Activated CD4-positive, alpha-beta T cell treated with anti-CD3 and anti-CD28 coated beads, Interleukin-2, amount 10 ng/mL, durations not matched to agents 24 days and 14 days (primary cell): ENCODE results near the gene MAP4K4. TPM values are rescaled to one million over a fixed set of nuclear protein-coding genes. Genes with fewer than 3 reads are reported as not detected.
"Not testable (repeated sequence)": the region's sequence is repeated elsewhere in the genome, so short reads cannot be mapped to it uniquely, and the experiment has no call there.

Source experiments
- DNase-seq: peaks from one replicate; pipeline ENCODE4 v3.0.0; 2022
- H3K27ac Mint-ChIP-seq: one replicate; pipeline ENCODE4 v1.8.0; 2022; ENCODE audit warnings: mild to moderate bottlenecking, mixed read lengths
- H3K27me3 Mint-ChIP-seq: one replicate; pipeline ENCODE4 v1.8.0; 2022; ENCODE audit warnings: mixed read lengths
- H3K36me3 Mint-ChIP-seq: one replicate; pipeline ENCODE4 v1.8.0; 2022; ENCODE audit warnings: low read depth, mild to moderate bottlenecking, mixed read lengths
- H3K4me1 Mint-ChIP-seq: one replicate; pipeline ENCODE4 v1.8.0; 2021; ENCODE audit warnings: mixed read lengths
- H3K4me3 Mint-ChIP-seq: one replicate; pipeline ENCODE4 v1.8.0; 2022; ENCODE audit warnings: mild to moderate bottlenecking, moderate library complexity, mixed read lengths
- H3K9me3 Mint-ChIP-seq: one replicate; pipeline ENCODE4 v1.8.0; 2021; ENCODE audit warnings: mixed read lengths
- intact Hi-C: fragments of 100-400 bp; cut with micrococcal nuclease; formaldehyde crosslinking; loops from one replicate; pipeline ENCODE4 v1.15.1; 2023
- total RNA-seq: library from RNA; stranded (reverse); gene quantifications from 2 replicates; pipeline ENCODE4 v1.2.3, GENCODE V29; 2022

The MAP4K4 gene
- total RNA-seq, 1 donor from 2014 or later: 42.6 TPM

DNA sequence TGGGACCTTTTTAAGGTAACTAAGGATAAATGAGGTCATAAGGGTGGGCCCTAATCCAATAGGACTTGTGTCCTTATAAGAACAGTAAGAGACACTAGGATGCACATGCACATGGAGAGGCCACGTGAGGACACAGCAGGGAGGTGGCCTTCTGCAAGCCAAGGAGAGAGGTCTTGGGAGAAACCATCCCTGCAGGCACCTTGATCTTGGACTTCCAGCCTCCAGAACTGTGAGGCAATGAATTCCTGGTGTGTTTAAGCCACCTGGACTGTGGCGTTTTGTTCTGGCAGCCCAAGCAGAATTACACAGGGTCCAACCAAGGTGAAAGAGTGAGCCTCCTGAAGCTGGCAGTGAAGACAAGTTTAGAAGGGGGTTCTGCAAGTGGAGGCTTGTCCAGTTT lies 204.7 kb downstream of the MAP4K4 start:
- intact Hi-C loops: loop anchor here (5.0 to 10.0 kb wide), 2 partner anchors 213 to 340 kb away; no protein-coding TSS in a partner anchor
- Mint-ChIP-seq H3K9me3 (peaks cover 41% of the 10 kb centered on the region), H3K4me1 (peaks cover 10% of the 10 kb centered on the region), H3K27ac (no peak overlapping the region), H3K27me3 (no peaks in the 10 kb centered on the region), H3K4me3 (no peak overlapping the region), H3K36me3 (peaks cover 15% of the 10 kb centered on the region)
- no peak for DNase-seq

DNA sequence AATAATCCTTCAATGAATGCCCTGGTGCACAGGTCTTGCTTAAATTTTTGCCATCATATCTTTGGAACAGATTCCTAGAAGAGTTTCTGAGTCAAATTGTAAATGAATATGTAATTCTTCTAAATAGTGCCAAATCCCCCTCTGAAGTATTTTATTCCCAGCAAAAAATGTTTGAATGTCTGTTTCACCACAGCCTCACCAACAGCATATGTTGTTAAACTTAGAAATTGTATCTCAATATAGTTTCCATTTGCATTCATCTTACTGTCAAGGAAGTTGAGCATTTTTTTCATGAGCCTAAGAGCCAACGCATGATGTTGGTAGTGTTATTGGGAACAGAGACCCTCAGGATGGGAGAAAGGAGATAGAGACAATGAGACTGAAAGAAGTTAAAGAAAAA lies 207.4 kb downstream of the MAP4K4 start:
- peaks cover 8% of the 10 kb centered on the region for H3K36me3 Mint-ChIP-seq
- H3K27me3 Mint-ChIP-seq: no peaks in the 10 kb centered on the region
- H3K9me3 Mint-ChIP-seq: peaks cover 47% of the 10 kb centered on the region
- H3K4me3 Mint-ChIP-seq: no peak overlapping the region
- H3K27ac Mint-ChIP-seq: no peak overlapping the region
- DNase-seq: no peak
- intact Hi-C loops: loop anchor here (5.0 to 10.0 kb wide), 2 partner anchors 210 to 337 kb away; no protein-coding TSS in a partner anchor
- peaks cover 8% of the 10 kb centered on the region for H3K4me1 Mint-ChIP-seq

DNA sequence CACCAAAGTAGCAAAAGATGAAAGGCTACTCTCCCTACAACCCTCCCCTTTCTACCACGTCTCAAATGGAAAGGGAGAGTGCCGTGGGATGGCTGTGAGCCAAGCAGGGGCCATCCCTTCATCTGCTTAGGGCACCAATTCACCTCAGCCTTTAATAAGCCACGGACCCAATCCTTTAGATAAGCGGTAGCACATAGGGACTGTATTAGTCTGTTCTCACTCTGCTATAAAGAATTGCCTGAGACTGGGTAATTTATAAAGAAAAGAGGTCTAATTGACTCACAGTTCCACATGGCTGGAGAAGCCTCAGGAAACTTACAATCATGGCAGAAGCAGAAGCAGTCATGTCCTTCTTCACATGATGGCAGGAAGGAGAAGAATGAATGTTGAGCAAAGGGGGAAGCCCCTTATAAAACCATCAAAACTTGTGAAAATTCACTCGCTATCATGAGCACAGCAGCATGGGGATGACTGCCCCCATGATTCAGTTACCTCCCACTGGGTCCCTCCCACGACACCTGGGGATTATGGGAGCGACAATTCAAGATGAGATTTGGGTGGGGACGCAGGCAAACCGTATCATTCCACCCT lies 208.3 kb downstream of the MAP4K4 start:
- intact Hi-C loops: loop anchor here (10.0 kb wide), 1 partner anchor 209 kb away; no protein-coding TSS in a partner anchor
- no peak overlapping the region for H3K4me3 Mint-ChIP-seq
- peak; percentile 20 for DNase-seq
- H3K36me3 Mint-ChIP-seq: peaks cover 6% of the 10 kb centered on the region
- H3K27me3 Mint-ChIP-seq: no peaks in the 10 kb centered on the region
- no peaks in the 10 kb centered on the region for H3K4me1 Mint-ChIP-seq
- peaks cover 51% of the 10 kb centered on the region for H3K9me3 Mint-ChIP-seq
- no peak overlapping the region for H3K27ac Mint-ChIP-seq

DNA sequence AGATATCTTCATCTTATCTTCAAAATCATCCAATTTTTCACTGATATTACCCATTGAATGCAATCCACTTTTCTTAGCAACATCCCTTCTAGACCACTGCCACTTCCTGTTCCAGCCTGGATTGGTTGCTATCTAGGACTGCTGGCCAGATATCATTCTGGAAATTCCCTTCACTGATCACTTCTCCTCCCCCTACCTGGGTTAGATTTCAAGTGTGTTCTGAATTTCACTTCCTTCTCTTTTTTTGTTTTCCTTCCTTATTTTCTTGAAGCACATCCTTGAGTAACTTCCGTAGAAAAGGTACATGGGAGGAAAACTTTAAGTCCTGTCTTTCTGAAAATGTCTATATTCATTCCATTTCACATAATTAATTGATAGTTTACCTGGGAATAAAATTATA lies 212.3 kb downstream of the MAP4K4 start:
- H3K4me3 Mint-ChIP-seq: no peak overlapping the region

DNA sequence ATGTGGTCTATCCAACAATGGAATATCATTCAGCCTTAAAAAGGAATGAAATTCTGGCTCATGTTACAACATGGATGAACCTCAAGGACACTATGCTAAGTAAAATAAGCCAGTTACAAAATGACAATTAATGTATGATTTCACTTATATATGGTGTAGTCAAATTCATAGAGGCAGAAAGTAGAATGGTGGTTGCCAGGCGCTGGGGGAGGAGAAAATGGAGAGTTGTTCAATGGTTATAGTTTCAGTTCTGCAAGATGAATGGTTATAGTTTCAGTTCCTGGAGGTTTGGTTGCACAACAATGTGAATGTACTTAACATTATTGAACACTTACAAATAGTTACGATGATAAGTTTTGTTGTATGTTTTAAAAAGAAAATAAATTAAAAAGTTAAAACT lies 215.0 kb downstream of the MAP4K4 start:
- Mint-ChIP-seq H3K4me3 (no peak overlapping the region), H3K27me3 (peaks cover 7% of the 10 kb centered on the region), H3K27ac (no peak overlapping the region)

More for the DNA sequence above, 212.3 kb downstream of the MAP4K4 start:
- Mint-ChIP-seq H3K27ac (no peak overlapping the region), H3K27me3 (no peaks in the 10 kb centered on the region), H3K9me3 (peaks cover 44% of the 10 kb centered on the region), H3K36me3 (peaks cover 10% of the 10 kb centered on the region), H3K4me1 (peaks cover 6% of the 10 kb centered on the region)
- intact Hi-C loops: loop anchor here (10.0 kb wide), 1 partner anchor 205 kb away; no protein-coding TSS in a partner anchor
- DNase-seq: no peak

DNA sequence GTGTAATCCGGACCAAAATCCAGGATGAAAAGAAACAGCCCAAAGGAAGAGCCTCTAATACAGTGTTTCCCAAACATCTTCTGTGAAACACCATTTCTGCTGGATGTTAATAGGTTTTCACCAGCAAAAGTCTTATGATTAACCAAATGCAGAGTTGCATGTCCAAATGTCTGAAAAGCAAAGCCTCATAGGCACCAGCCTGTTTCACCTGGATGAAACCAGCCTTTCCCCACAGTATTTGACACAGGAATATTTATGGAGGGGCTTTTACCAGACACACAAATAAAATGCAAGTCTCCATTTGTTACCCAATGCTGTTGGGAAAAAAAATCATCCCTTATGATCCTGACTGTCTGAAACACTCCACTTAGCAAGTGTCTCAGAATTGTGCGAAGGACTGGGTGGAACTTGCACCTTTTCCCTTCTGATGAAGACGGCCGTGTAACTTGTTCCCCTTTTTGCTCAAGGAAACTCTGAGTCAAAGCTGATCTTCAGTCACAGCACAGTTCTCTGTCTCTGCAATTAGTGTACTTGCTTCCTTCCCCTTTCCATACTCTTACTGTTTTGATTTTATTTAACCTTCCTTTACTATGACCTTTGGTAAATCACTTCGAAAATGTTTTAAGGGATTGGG lies 223.9 kb downstream of the MAP4K4 start:
- peaks cover 13% of the 10 kb centered on the region for H3K9me3 Mint-ChIP-seq
- peaks cover 6% of the 10 kb centered on the region for H3K27me3 Mint-ChIP-seq
- no peak overlapping the region for H3K27ac Mint-ChIP-seq
- intact Hi-C loops: no loop called here
- no peaks in the 10 kb centered on the region for H3K4me1 Mint-ChIP-seq
- peaks cover 2% of the 10 kb centered on the region for H3K36me3 Mint-ChIP-seq
- no peak overlapping the region for H3K4me3 Mint-ChIP-seq
- DNase-seq: no peak

More for the DNA sequence above, 215.0 kb downstream of the MAP4K4 start:
- intact Hi-C loops: no loop called here
- peaks cover 7% of the 10 kb centered on the region for H3K36me3 Mint-ChIP-seq
- H3K4me1 Mint-ChIP-seq: peaks cover 6% of the 10 kb centered on the region
- H3K9me3 Mint-ChIP-seq: peaks cover 36% of the 10 kb centered on the region
- DNase-seq: no peak

DNA sequence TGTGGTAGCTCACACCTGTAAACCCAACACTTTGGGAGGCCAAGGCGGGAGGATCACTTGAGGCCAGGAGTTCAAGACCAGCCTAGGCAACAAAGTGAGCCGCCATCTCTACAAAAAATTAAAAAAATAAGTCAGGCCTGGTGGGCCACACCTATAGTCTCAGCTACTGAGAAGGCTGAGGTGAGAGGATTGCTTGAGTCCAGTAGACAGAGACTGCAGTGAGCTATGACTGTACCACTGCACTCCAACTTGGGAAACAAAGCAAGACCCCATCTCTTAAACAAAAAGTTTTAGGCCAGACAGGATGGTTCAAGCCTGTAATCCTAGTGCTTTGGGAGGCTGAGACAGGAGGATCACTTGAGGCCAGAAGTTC lies 224.4 kb downstream of the MAP4K4 start:
- Mint-ChIP-seq H3K36me3 (peaks cover 2% of the 10 kb centered on the region), H3K4me3 (no peak overlapping the region), H3K4me1 (no peaks in the 10 kb centered on the region), H3K27me3 (peaks cover 3% of the 10 kb centered on the region), H3K9me3 (peaks cover 16% of the 10 kb centered on the region), H3K27ac (no peak overlapping the region)
- intact Hi-C loops: no loop called here
- DNase-seq: no peak

DNA sequence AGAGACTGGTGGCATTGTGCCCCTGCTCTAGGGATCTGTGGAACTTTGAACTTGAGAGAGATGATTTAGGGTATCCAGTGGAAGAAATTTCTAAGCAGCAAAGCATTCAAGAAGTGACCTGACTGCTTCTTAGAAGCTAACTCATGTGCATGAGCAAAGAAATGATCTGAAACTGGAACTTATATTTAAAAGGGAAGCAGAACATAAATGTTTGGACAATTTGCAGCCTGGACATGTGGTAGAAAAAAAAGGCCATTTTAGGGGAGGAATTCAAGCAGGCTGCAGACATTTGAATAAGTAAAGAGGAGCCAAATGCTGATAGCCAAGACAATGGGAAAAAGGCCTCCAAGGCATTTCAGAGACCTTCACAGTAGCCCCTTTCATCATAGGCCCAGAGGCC lies 226.8 kb downstream of the MAP4K4 start:
- intact Hi-C loops, H3K4me1 Mint-ChIP-seq, H3K27ac Mint-ChIP-seq, H3K4me3 Mint-ChIP-seq, H3K27me3 Mint-ChIP-seq, H3K36me3 Mint-ChIP-seq, DNase-seq: not testable (repeated sequence)
- H3K9me3 Mint-ChIP-seq: peaks cover 16% of the 10 kb centered on the region

DNA sequence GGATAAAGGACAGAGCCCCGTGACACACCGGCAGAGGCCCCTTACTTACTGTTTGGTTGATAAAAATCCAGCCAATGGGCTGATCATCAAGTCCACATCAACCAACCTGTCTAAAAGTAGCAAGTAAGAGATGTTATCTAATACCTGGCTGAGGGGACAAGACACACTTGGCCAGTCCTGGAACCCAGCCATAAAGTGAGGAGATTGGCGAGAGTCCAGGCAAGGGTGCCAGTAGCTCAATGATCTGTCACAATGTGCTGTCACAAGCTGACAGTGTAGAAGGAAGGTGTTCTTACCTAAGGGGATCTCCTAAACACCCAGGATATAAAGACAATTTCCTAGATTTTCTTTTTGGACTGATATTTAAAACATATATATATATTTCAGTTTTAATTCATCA lies 232.5 kb downstream of the MAP4K4 start:
- Mint-ChIP-seq H3K27ac (no peak overlapping the region), H3K9me3 (peaks cover 21% of the 10 kb centered on the region), H3K4me1 (peaks cover 5% of the 10 kb centered on the region), H3K4me3 (no peak overlapping the region), H3K27me3 (peaks cover 5% of the 10 kb centered on the region), H3K36me3 (no peaks in the 10 kb centered on the region)
- intact Hi-C loops: no loop called here
- no peak for DNase-seq

DNA sequence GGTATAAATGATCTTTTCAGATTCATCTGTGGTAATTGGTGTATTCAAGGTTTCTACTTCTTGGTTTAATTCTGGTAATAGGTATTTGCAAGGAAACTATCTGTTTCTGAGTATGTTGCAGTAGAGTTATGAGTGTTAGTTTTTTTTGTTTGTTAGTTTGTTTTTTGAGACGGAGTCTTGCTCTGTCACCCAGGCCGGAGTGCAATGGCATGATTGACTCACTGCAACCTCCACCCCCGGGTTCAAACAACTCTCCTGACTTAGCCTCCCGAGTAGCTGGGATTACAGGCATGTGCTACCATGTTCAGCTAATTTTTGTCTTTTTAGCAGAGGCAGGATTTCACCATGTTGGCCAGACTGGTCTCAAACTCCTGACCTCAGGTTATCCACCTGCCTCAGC lies 233.3 kb downstream of the MAP4K4 start:
- intact Hi-C loops: no loop called here
- peaks cover 18% of the 10 kb centered on the region for H3K9me3 Mint-ChIP-seq
- H3K36me3 Mint-ChIP-seq: no peaks in the 10 kb centered on the region
- DNase-seq: no peak
- no peak overlapping the region for H3K4me3 Mint-ChIP-seq
- H3K27ac Mint-ChIP-seq: no peak overlapping the region
- peaks cover 5% of the 10 kb centered on the region for H3K27me3 Mint-ChIP-seq
- H3K4me1 Mint-ChIP-seq: peaks cover 5% of the 10 kb centered on the region

DNA sequence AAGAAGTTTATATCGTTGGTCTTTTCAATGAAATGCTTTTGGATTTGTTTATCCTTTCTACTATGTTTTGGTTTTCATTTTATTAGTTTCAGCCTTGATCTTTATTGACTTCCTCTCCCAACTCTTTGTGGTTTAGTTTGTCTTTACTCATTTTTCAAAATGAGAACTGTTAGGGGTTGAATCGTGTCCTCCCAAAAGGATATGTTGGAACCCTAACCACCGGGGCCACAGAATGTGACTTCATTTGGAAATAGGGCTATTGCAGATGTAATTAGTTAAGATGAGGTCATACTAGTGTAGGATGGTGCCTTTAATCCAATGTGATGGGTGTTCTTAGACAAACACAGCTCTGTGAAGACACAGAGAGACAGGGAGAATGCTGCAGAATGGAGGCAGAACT lies 233.9 kb downstream of the MAP4K4 start:
- Mint-ChIP-seq H3K27ac (peak overlapping the region; percentile 25), H3K27me3 (peaks cover 5% of the 10 kb centered on the region), H3K9me3 (peaks cover 18% of the 10 kb centered on the region), H3K4me3 (no peak overlapping the region), H3K4me1 (peaks cover 5% of the 10 kb centered on the region), H3K36me3 (no peaks in the 10 kb centered on the region)
- DNase-seq: no peak
- intact Hi-C loops: no loop called here

DNA sequence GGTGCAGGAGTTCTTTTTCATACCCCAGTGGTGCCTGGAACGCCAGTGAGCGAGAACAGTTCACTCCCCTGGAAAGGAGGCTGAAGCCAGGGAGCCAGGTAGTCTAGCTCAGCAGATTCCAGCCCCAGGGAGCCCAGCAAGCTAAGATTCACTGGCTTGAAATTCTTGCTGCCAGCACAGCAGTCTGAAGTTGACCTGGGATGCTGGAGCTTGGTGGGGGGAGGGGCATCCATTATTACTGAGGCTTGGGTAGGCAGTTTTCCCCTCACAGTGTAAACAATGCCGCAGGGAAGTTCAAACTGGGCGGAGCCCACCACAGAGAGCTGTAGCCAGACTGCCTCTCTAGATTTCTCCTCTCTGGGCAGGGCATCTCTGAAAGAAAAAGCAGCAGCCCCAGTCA lies 238.3 kb downstream of the MAP4K4 start:
- H3K27ac Mint-ChIP-seq, H3K4me1 Mint-ChIP-seq, H3K4me3 Mint-ChIP-seq, H3K36me3 Mint-ChIP-seq, DNase-seq, intact Hi-C loops, H3K27me3 Mint-ChIP-seq: not testable (repeated sequence)
- H3K9me3 Mint-ChIP-seq: peaks cover 14% of the 10 kb centered on the region

DNA sequence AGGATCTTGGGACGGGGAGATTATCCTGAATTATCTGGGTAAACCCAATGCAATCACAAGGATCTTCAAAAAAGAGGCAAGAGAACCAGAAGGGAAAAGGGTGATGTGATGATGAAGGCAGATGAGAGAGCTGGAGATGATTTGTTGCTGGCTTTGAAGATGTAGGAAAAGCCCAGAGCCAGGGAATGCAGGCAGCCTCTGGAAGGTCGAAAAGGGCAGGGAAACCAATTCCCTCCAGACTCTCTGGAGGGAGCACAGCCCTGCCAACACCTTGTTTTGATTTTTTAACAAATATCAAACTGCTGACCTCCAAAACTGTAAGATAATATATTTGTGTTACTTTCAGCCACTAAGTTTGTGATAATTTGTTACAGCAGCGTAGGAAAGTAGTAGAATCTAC lies 245.3 kb downstream of the MAP4K4 start:
- intact Hi-C loops: no loop called here
- no peak overlapping the region for H3K4me3 Mint-ChIP-seq
- H3K9me3 Mint-ChIP-seq: peaks cover 8% of the 10 kb centered on the region
- H3K4me1 Mint-ChIP-seq: no peaks in the 10 kb centered on the region
- no peaks in the 10 kb centered on the region for H3K36me3 Mint-ChIP-seq
- peaks cover 4% of the 10 kb centered on the region for H3K27me3 Mint-ChIP-seq
- no peak for DNase-seq
- no peak overlapping the region for H3K27ac Mint-ChIP-seq
